SH-SY5Y (cell line): ENCODE results near the gene AFG3L2.

Experiments
- GATA2 ChIP-seq: IDR thresholded peaks from 2 replicates; pipeline ENCODE4 v1.6.1; 2011; ENCODE audit warnings: mild to moderate bottlenecking, low read depth, low read length
- GATA3 ChIP-seq: IDR thresholded peaks from 2 replicates; pipeline ENCODE4 v1.6.1; 2011; ENCODE audit warnings: low read depth, mild to moderate bottlenecking, low read length, moderate library complexity

DNA sequence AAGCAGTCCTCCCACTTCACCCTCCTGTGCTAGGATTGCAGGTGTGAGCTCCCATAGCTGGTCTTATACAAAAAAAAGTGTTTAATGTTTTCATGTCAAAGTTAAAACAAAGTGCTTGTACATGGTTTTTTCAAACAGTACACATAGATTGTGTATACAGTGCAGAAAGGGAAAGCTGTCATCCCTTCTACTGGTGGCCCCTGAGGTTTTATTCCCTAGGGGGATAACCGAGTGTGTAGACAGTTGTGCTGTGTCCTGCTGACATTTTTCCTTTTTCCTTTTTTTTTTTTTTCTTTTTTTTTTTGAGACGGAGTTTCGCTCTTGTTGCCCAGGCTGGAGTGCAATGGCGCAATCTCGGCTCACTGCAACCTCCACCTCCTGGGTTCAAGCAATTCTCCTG, 58.2 kb downstream of the AFG3L2 start:
- TF ChIP-seq GATA2 (no peak), GATA3 (no peak)
